ENCODE data around the gene ANAPC16. TPM values are rescaled to one million over a fixed set of nuclear protein-coding genes. Genes with fewer than 3 reads are reported as not detected.
A peak's percentile ranks its signal among the peaks of the same experiment; 100 is the strongest.

The ANAPC16 gene
- polyA plus RNA-seq (2011; rRNA removed) (136 and 165 TPM in 2 replicates), polyA plus RNA-seq (2017; fragmentation: RNase III; extraction: RNeasy Plus Mini Kit Qiagen cat#74134 plus additional on column Dnase treatment) (75.1 to 86.1 TPM (median 79.8 TPM) in 3 replicates), polyA minus RNA-seq (2011; rRNA and poly(A)+ RNA removed) (36.8 and 46.6 TPM in 2 replicates)
- 61.1 and 70.5 TPM in 2 replicates for polyA plus RNA-seq (2012; cell fraction: cytosol; rRNA removed)
- polyA plus RNA-seq (2012; cell fraction: nucleus; rRNA removed) = 13.7 and 21.8 TPM in 2 replicates

- H3K4me1 ChIP-seq = peaks cover 54% of the 10 kb centered on the region
- peak within 1 kb of the TSS; percentile 61 for H3K4me3 ChIP-seq
- peak; percentile 86 to 95 for DNase-seq (ENCODE audit: low read depth in 1 of 2, low spot score in 1 of 2)
- ATAC-seq = peak; percentile 93 to 97
- ChIA-PET CTCF (interaction anchor here (0.6 to 2.9 kb wide), 15 partner anchors 8 to 260 kb away, joined by 3 to 13 read pairs (median 3); partner anchors contain the start of gene DDIT4), POLR2A (interaction anchor here (0.6 to 2.4 kb wide), 15 partner anchors 41 to 498 kb away, joined by 3 to 34 read pairs (median 5); partner anchors contain the start of gene DDIT4)
- peak within 1 kb of the TSS; percentile 89 to 95 for H3K27ac ChIP-seq
- H3K9me3 ChIP-seq = no peaks in the 10 kb centered on the region
- FAIRE-seq = peak; percentile 28
- H3K4me2 ChIP-seq = peak within 1 kb of the TSS; percentile 85
- TF ChIP-seq ZSCAN20 (CRISPR knock-in tag; IDR thresholded peaks at IDR 0.05) (no peak), BCL3 (IDR thresholded peaks at IDR 0.05) (peak; percentile 93), RAD21 (conservative IDR thresholded peaks at IDR 0.05 in 1 of 2, IDR thresholded peaks at IDR 0.05 in 1 of 2) (0 out of 5 replicates have a peak, but pooled peaks of 1 of the 2 experiments have one; percentile 19), RFX5 (IDR thresholded peaks at IDR 0.05) (peak; percentile 58; the same call in 1 of the 2 replicates), NR3C1 (IDR thresholded peaks at IDR 0.05) (no peak), MAZ (IDR thresholded peaks at IDR 0.05; ENCODE audit: borderline replicate concordance, low read depth, low read length) (peak; percentile 75; the same call in 1 of the 2 replicates), CBX8 (IDR thresholded peaks at IDR 0.05) (no peak), ELK1 (IDR thresholded peaks at IDR 0.05; ENCODE audit: low read depth, low read length) (no peak), CTCF (IDR thresholded peaks at IDR 0.05) (no peak), PBX3 (IDR thresholded peaks at IDR 0.05) (0 out of 2 replicates have a peak, but pooled peaks have one; percentile 12), FOSB (CRISPR knock-in tag; IDR thresholded peaks at IDR 0.05) (no peak), E2F6 (IDR thresholded peaks at IDR 0.05; ENCODE audit: borderline replicate concordance, low read depth) (peak; percentile 82), CBX2 (IDR thresholded peaks at IDR 0.05; ENCODE audit: borderline replicate concordance, low read depth) (no peak), ATOH8 (CRISPR knock-in tag; IDR thresholded peaks at IDR 0.05; ENCODE audit: low read depth) (no peak), HOXB13 (CRISPR knock-in tag; IDR thresholded peaks at IDR 0.05; ENCODE audit: low read depth) (no peak), TP53 (CRISPR knock-in tag; IDR thresholded peaks at IDR 0.05) (0 out of 2 replicates have a peak, but pooled peaks have one; percentile 71), JUN (IDR thresholded peaks at IDR 0.05) (peak; percentile 94 to 98), ZFP36 (IDR thresholded peaks at IDR 0.05; ENCODE audit: borderline replicate concordance, partially characterized antibody) (no peak), POLR2A (IDR thresholded peaks at IDR 0.05; ENCODE audit: low read length) (peak; percentile 87), PHF8 (IDR thresholded peaks at IDR 0.05; ENCODE audit: borderline replicate concordance, low read depth) (peak; percentile 87; the same call in 1 of the 2 replicates), EP300 (IDR thresholded peaks at IDR 0.05) (no peak), JUNB (IDR thresholded peaks at IDR 0.05) (no peak), MAX (IDR thresholded peaks at IDR 0.05) (peak; percentile 94), MYC (IDR thresholded peaks at IDR 0.05; ENCODE audit: borderline replicate concordance, low read length) (peak; percentile 90), MAFK (IDR thresholded peaks at IDR 0.05; ENCODE audit: partially characterized antibody) (no peak), HDAC2 (IDR thresholded peaks at IDR 0.05) (no peak), HMGXB4 (CRISPR knock-in tag; IDR thresholded peaks at IDR 0.05; ENCODE audit: borderline replicate concordance) (no peak), HEYL (CRISPR knock-in tag; IDR thresholded peaks at IDR 0.05) (no peak), TFCP2L1 (CRISPR knock-in tag; IDR thresholded peaks at IDR 0.05) (no peak)
- 2% methylated on average over 49 of the region's 64 CpGs for WGBS (ENCODE audit: missing lambda C conversion rate)
Measured at GRCh38 chr10:72215611-72216549, at the start of gene ANAPC16, which contains the start of gene ASCC1. Gene ANAPC16 (plus strand): TSS chr10:72216012. CDS start chr10:72223915, 7,903 bp downstream. Gene ASCC1 (minus strand): TSS chr10:72216276. CDS start chr10:72213298, 2,978 bp downstream.

Measured in A549 (cell line).